Upper lobe of right lung (tissue), 1 donor: ENCODE data around the gene R3HDM2. TPM values are rescaled to one million over a fixed set of nuclear protein-coding genes. Genes with fewer than 3 reads are reported as not detected.

Source experiments
- ATAC-seq: fragments of 200-7000 bp; cut with Tn5 transposase; one replicate; pipeline ENCODE4 v1.9.1; 2020; ENCODE audit warnings: mild to moderate bottlenecking, moderate library complexity
- DNase-seq: peaks from one replicate; pipeline ENCODE4 v3.0.0-alpha.2; 2020
- H3K27ac ChIP-seq: fragments of 200-600 bp; one replicate; pipeline ENCODE4 v1.8.0; 2022
- H3K27me3 ChIP-seq: fragments of 200-600 bp; one replicate; pipeline ENCODE4 v1.8.0; 2022; ENCODE audit warnings: mild to moderate bottlenecking
- H3K36me3 ChIP-seq: fragments of 200-600 bp; one replicate; pipeline ENCODE4 v1.8.0; 2022
- H3K4me1 ChIP-seq: fragments of 200-600 bp; one replicate; pipeline ENCODE4 v1.8.0; 2022
- H3K4me3 ChIP-seq: fragments of 200-600 bp; one replicate; pipeline ENCODE4 v1.8.0; 2022; ENCODE audit warnings: mild to moderate bottlenecking
- H3K9me3 ChIP-seq: fragments of 200-600 bp; one replicate; pipeline ENCODE4 v1.8.0; 2022
- CTCF ChIP-seq: fragments of 200-600 bp; IDR thresholded peaks from one replicate; pipeline ENCODE4 v1.8.0; 2022; ENCODE audit warnings: antibody characterized with exemption
- intact Hi-C: fragments of 100-400 bp; cut with DNase I; formaldehyde crosslinking; loops from one replicate; pipeline ENCODE4 v1.11.0; 2022
- total RNA-seq: library from RNA; stranded (reverse); fragmentation: NEBNext Ultra II Directional; extraction: Animal tissue kit (Norgen Biotek cat#: 25700); gene quantifications from one replicate; pipeline ENCODE4 v1.2.1, GENCODE V29; 2021
- donor health status: DM: no; HTN: yes; CAD: no; lungs with severe emphysema.

The R3HDM2 gene
- total RNA-seq, 1 donor from 2014 or later = 81.0 TPM

- peaks cover 24% of the 10 kb centered on the region for H3K4me1 ChIP-seq
- peaks cover 11% of the 10 kb centered on the region for H3K36me3 ChIP-seq
- H3K4me3 ChIP-seq = no peak overlapping the region
- intact Hi-C loops = no loop called here
- ATAC-seq = no peak
- TF ChIP-seq CTCF = no peak
- DNase-seq = no peak
- H3K27ac ChIP-seq = no peak overlapping the region
- peaks cover 63% of the 10 kb centered on the region for H3K27me3 ChIP-seq
- H3K9me3 ChIP-seq = no peaks in the 10 kb centered on the region
Observed at GRCh38 chr12:57215668-57216013, 215.2 kb downstream of the R3HDM2 start.

- intact Hi-C loops = no loop called here
- Histone ChIP-seq H3K27me3 (peaks cover 57% of the 10 kb centered on the region), H3K36me3 (peaks cover 15% of the 10 kb centered on the region), H3K9me3 (no peaks in the 10 kb centered on the region), H3K4me3 (no peak overlapping the region), H3K27ac (no peak overlapping the region), H3K4me1 (peaks cover 24% of the 10 kb centered on the region)
- TF ChIP-seq CTCF = no peak
- ATAC-seq (no peak), DNase-seq (no peak)
Observed at GRCh38 chr12:57215065-57215464, 215.8 kb downstream of the R3HDM2 start.

- DNase-seq (no peak), ATAC-seq (peak; percentile 59)
- Histone ChIP-seq H3K4me3 (no peak overlapping the region), H3K9me3 (no peaks in the 10 kb centered on the region), H3K27me3 (peaks cover 50% of the 10 kb centered on the region), H3K27ac (no peak overlapping the region), H3K36me3 (peaks cover 22% of the 10 kb centered on the region), H3K4me1 (peaks cover 24% of the 10 kb centered on the region)
- intact Hi-C loops = no loop called here
- peak; percentile 71 for TF ChIP-seq CTCF
Observed at GRCh38 chr12:57214398-57214781, 216.5 kb downstream of the R3HDM2 start.

- DNase-seq = no peak
- ATAC-seq = no peak
- no peak overlapping the region for H3K27ac ChIP-seq
- no peak overlapping the region for H3K4me3 ChIP-seq
- TF ChIP-seq CTCF = no peak
- intact Hi-C loops = no loop called here
- peaks cover 27% of the 10 kb centered on the region for H3K36me3 ChIP-seq
- peaks cover 45% of the 10 kb centered on the region for H3K27me3 ChIP-seq
- peaks cover 24% of the 10 kb centered on the region for H3K4me1 ChIP-seq
- H3K9me3 ChIP-seq = no peaks in the 10 kb centered on the region
Observed at GRCh38 chr12:57213763-57214397, 217.0 kb downstream of the R3HDM2 start.

- Histone ChIP-seq H3K27ac (no peak overlapping the region), H3K4me3 (no peak overlapping the region), H3K27me3 (peaks cover 38% of the 10 kb centered on the region), H3K4me1 (peaks cover 24% of the 10 kb centered on the region), H3K9me3 (no peaks in the 10 kb centered on the region), H3K36me3 (peaks cover 34% of the 10 kb centered on the region)
- peak; percentile 92 for DNase-seq
- intact Hi-C loops = no loop called here
- TF ChIP-seq CTCF = peak; percentile 92
- ATAC-seq = peak; percentile 87
Observed at GRCh38 chr12:57213058-57213715, 217.7 kb downstream of the R3HDM2 start.
